HL-60 (cell line): ENCODE results near the gene BTG1.

Experiments
- DNase-seq, 2 experiments: peaks; one replicate each; pipeline ENCODE4 v3.0.0-alpha.2; 2010 to 2020; ENCODE audit warnings: low read depth in 1 of 2, low spot score in 1 of 2
- H3K27ac ChIP-seq: fragments of 250-450 bp; sonication (Bioruptor Pico); replicated peaks from 2 replicates; pipeline ENCODE4 v1.5.1; 2020; ENCODE audit warnings: mild to moderate bottlenecking, moderate library complexity
- H3K27me3 ChIP-seq: fragments of 250-450 bp; sonication (Bioruptor Pico); 2 replicates; pipeline ENCODE4 v1.5.1; 2021; ENCODE audit warnings: mild to moderate bottlenecking, moderate library complexity; ENCODE audit not compliant: insufficient read depth, poor library complexity, severe bottlenecking
- H3K4me3 ChIP-seq: replicated peaks from 2 replicates; pipeline ENCODE4 v1.5.1; 2011; ENCODE audit warnings: mild to moderate bottlenecking, control low read depth, low read length; ENCODE audit not compliant: insufficient read depth
- GABPA ChIP-seq: IDR thresholded peaks from 2 replicates; pipeline ENCODE4 v1.6.1; 2012; ENCODE audit warnings: low read depth
- POLR2AphosphoS5 ChIP-seq: IDR thresholded peaks from 2 replicates; pipeline ENCODE4 v1.6.1; 2012; ENCODE audit warnings: low read depth
- SPI1 ChIP-seq: IDR thresholded peaks from 2 replicates; pipeline ENCODE4 v1.6.1; 2012; ENCODE audit warnings: low read depth, mild to moderate bottlenecking, borderline replicate concordance
- long read RNA-seq: library from polyadenylated mRNA; unstranded; transcript quantifications from one replicate; pipeline ENCODE4 v2.0.0, GENCODE V29; 2020
- TF ChIP-seq, protein P1 (sequence below): IDR thresholded peaks from 2 replicates; pipeline ENCODE4 v1.6.1; 2012; ENCODE audit warnings: low read depth; ENCODE audit not compliant: insufficient replicate concordance
- TF ChIP-seq, protein P2 (sequence below): IDR thresholded peaks from one replicate; pipeline ENCODE4 v1.5.1; 2011; ENCODE audit warnings: low read length, control low read depth, inconsistent platforms; ENCODE audit not compliant: insufficient read depth

The BTG1 gene, protein sequence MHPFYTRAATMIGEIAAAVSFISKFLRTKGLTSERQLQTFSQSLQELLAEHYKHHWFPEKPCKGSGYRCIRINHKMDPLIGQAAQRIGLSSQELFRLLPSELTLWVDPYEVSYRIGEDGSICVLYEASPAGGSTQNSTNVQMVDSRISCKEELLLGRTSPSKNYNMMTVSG
- long read RNA-seq, full-length matches to known transcripts, result 14 of 14 reads
- long read RNA-seq, partial matches to known transcripts, result 0 of 14 reads
- long read RNA-seq, other reads (novel, unspliced or antisense), result 0 of 14 reads

DNA sequence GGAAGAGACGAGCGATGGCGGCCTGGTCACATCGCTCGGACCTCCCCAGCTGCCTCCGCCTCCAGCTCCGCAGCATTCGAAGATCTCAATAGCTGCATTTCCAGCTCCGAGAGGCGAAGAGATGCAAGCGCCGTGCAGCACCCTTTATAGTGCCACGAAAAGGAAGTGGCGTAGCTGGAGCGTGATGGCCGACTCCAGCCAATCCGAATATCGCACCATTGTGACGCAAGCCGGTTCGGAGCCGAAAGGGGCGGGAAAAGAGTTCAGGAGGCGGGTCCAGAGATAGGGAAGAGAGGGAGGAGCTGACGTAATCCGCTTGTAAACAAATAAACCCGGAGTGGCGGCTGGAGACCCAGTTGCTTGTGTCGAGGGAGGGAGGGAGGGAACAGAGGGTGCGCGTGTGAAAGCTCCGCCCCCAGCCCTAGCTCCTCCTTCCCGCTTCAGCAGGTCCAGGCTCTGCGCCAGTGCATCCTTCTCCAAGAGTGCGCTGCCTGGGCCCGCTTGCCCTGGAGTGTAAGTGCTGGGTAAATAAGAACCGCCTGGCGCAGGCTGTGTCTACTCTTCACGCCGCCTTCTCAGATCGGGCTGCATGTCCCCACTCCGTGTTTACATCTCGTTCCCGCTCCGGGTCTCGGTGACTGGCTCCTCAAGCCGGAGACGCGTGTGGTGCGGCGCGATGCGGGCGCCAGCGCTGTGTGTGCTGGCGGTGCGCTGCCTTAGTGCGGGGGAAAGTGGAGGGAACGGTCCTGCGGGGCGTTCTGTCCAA is at the start of gene BTG1:
BTG1 (minus strand) TSS at position 116 of the 766 bp plus-strand sequence. CDS start 311 bp downstream, outside the sequence.
- no peaks in the 10 kb centered on the region for H3K27me3 ChIP-seq
- TF ChIP-seq SPI1, result peak; percentile 85; the same call in 1 of the 2 replicates
- TF ChIP-seq GABPA, result peak; percentile 45
- TF ChIP-seq, protein P1, sequence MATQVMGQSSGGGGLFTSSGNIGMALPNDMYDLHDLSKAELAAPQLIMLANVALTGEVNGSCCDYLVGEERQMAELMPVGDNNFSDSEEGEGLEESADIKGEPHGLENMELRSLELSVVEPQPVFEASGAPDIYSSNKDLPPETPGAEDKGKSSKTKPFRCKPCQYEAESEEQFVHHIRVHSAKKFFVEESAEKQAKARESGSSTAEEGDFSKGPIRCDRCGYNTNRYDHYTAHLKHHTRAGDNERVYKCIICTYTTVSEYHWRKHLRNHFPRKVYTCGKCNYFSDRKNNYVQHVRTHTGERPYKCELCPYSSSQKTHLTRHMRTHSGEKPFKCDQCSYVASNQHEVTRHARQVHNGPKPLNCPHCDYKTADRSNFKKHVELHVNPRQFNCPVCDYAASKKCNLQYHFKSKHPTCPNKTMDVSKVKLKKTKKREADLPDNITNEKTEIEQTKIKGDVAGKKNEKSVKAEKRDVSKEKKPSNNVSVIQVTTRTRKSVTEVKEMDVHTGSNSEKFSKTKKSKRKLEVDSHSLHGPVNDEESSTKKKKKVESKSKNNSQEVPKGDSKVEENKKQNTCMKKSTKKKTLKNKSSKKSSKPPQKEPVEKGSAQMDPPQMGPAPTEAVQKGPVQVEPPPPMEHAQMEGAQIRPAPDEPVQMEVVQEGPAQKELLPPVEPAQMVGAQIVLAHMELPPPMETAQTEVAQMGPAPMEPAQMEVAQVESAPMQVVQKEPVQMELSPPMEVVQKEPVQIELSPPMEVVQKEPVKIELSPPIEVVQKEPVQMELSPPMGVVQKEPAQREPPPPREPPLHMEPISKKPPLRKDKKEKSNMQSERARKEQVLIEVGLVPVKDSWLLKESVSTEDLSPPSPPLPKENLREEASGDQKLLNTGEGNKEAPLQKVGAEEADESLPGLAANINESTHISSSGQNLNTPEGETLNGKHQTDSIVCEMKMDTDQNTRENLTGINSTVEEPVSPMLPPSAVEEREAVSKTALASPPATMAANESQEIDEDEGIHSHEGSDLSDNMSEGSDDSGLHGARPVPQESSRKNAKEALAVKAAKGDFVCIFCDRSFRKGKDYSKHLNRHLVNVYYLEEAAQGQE, result peak; percentile 80
- peak; percentile 100 for TF ChIP-seq POLR2AphosphoS5
- TF ChIP-seq, protein P2, sequence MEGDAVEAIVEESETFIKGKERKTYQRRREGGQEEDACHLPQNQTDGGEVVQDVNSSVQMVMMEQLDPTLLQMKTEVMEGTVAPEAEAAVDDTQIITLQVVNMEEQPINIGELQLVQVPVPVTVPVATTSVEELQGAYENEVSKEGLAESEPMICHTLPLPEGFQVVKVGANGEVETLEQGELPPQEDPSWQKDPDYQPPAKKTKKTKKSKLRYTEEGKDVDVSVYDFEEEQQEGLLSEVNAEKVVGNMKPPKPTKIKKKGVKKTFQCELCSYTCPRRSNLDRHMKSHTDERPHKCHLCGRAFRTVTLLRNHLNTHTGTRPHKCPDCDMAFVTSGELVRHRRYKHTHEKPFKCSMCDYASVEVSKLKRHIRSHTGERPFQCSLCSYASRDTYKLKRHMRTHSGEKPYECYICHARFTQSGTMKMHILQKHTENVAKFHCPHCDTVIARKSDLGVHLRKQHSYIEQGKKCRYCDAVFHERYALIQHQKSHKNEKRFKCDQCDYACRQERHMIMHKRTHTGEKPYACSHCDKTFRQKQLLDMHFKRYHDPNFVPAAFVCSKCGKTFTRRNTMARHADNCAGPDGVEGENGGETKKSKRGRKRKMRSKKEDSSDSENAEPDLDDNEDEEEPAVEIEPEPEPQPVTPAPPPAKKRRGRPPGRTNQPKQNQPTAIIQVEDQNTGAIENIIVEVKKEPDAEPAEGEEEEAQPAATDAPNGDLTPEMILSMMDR, result no peak
- peak within 1 kb of the TSS; percentile 90 for H3K27ac ChIP-seq
- peak; percentile 99 to 100 for DNase-seq
- H3K4me3 ChIP-seq, result peak within 1 kb of the TSS; percentile 84

DNA sequence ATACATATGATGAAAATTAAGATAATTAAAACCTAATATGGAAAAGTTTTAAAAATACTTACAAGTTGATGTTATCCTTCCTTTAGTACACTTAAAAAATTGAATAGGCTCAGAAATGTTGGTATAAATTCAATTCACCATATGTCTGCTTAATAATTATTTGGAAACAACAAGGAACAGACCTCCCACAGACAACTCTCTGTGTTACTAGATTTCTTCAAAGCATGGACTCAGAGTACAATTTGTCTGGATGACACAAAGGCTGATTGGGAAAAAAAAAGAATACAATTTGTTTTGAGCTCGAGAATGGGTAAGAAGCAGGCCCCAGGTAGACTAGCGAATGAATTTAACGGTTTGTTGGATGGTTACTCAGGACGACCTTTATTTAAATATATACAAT is 48.9 kb upstream of the BTG1 start:
- H3K27me3 ChIP-seq, result no peaks in the 10 kb centered on the region
- no peak for TF ChIP-seq SPI1
- DNase-seq, result no peak
- no peak overlapping the region for H3K27ac ChIP-seq
- H3K4me3 ChIP-seq, result no peak overlapping the region

DNA sequence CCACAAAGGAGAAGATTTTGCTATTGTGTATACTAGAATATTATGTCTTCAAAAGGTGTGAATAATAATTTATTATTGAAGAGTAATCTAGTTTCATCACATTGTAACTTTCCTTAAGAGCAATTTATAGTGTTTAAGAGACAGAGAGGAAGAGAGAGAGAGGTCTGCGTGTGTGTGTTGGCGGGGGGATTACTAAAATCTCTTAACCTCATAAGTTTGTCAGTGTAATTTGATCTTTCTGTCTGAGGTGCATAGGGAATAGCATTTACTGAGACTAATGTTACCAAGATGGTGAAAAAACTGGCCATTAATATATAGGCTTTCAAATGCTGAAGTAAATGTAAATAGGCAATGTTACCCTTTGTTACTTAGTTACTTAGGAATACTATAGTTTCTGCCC is 48.2 kb upstream of the BTG1 start:
- no peak overlapping the region for H3K27ac ChIP-seq
- TF ChIP-seq, protein P2, result no peak
- TF ChIP-seq GABPA (no peak), POLR2AphosphoS5 (no peak), SPI1 (no peak)
- TF ChIP-seq, protein P1, result no peak
- H3K4me3 ChIP-seq, result no peak overlapping the region

DNA sequence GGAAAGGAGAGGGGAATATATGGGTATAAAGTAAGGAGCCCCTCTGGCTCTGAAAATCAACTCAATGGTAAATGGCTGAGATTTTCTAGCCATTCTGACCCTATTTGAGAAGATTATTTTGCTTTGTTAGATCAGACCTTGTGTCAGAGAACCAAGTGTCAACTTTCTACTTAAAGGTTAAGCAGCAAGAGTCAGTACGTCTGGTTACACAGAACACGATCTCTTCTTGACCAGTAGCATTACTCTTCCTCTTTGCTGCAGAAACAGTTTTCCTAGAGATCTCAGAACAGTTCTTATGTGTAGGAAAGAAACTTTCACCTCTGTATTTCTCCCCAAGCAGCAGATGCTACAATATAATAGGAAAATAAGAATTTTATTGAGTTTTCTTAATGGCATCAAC is 47.4 kb upstream of the BTG1 start:
- TF ChIP-seq GABPA (no peak), POLR2AphosphoS5 (no peak), SPI1 (no peak)
- TF ChIP-seq, protein P1, result no peak
- TF ChIP-seq, protein P2, result no peak
- Histone ChIP-seq H3K27me3 (no peaks in the 10 kb centered on the region), H3K4me3 (no peak overlapping the region), H3K27ac (no peak overlapping the region)
- no peak for DNase-seq

More for the DNA sequence above, 48.2 kb upstream of the BTG1 start:
- no peak for DNase-seq
- no peaks in the 10 kb centered on the region for H3K27me3 ChIP-seq
